ENCODE results near the gene PDE3A.

PDE3A gene

DNA sequence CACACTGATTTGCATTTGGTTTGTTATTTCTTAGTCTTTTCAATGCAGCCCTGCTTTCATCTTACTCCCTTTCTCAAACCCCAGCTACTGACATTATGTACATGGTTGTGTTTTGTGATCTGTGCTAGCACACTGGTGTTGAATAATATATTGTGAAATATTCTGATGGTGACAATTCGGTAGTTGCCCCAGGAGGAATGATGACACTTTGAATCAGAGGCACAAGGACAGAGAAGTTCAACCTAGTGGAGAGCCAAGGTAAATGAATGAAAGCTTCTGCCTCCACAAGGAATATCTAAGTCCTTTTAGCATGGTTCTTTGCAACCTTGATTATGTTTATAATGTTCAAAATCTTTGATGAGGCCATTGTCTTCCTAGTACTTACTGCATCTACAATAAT is 159.9 kb downstream of the PDE3A start:
- Histone ChIP-seq H2BK5ac (ENCODE audit: low read depth, low read length, poor library complexity, severe bottlenecking) (no peak overlapping the region), H3K9ac (ENCODE audit: low read length) (no peak overlapping the region), H3K14ac (ENCODE audit: low read length in 2 of 2) (no peak overlapping the region), H2BK120ac (ENCODE audit: low read depth, low read length) (no peak overlapping the region), H2BK15ac (ENCODE audit: low read depth, poor library complexity, severe bottlenecking) (no peak overlapping the region), H3K4me3 (ENCODE audit: insufficient read depth in 1 of 2, low read depth in 1 of 2, low read length in 2 of 2) (no peak overlapping the region), H4K8ac (ENCODE audit: low read length) (no peak overlapping the region), H3K36me3 (ENCODE audit: control insufficient read depth in 1 of 2, insufficient read depth in 2 of 2, low read depth in 1 of 2, low read length in 2 of 2) (no peaks in the 10 kb centered on the region), H3K4ac (ENCODE audit: low read depth in 1 of 2, low read length in 2 of 2) (no peak overlapping the region), H3K27me3 (ENCODE audit: control insufficient read depth in 1 of 2, insufficient read depth in 1 of 2, low read length in 2 of 2) (no peaks in the 10 kb centered on the region), H2BK12ac (ENCODE audit: low read length in 2 of 2) (no peak overlapping the region), H3K79me1 (replicated peaks; ENCODE audit: low read length, poor library complexity, severe bottlenecking) (no peaks in the 10 kb centered on the region), H3K18ac (ENCODE audit: low read depth in 1 of 2, low read length in 2 of 2) (no peak overlapping the region), H4K91ac (ENCODE audit: low read length) (no peak overlapping the region), H3K23ac (ENCODE audit: low read length in 2 of 2) (no peak overlapping the region), H3K4me2 (ENCODE audit: low read length, poor library complexity, severe bottlenecking) (no peak overlapping the region), H3K9me3 (ENCODE audit: control insufficient read depth, low read length) (no peaks in the 10 kb centered on the region), H3K4me1 (ENCODE audit: control insufficient read depth, insufficient read depth, low read depth, low read length) (peaks cover 2% of the 10 kb centered on the region), H2AFZ (ENCODE audit: low read depth, low read length) (no peak overlapping the region), H2AK5ac (ENCODE audit: low read length, severe bottlenecking) (no peak overlapping the region), H3K27ac (ENCODE audit: low read length, poor library complexity, severe bottlenecking) (peak overlapping the region; percentile 76)
- 86% methylated on average over 1 of the region's 1 CpG for WGBS
- no peak for DNase-seq

DNA sequence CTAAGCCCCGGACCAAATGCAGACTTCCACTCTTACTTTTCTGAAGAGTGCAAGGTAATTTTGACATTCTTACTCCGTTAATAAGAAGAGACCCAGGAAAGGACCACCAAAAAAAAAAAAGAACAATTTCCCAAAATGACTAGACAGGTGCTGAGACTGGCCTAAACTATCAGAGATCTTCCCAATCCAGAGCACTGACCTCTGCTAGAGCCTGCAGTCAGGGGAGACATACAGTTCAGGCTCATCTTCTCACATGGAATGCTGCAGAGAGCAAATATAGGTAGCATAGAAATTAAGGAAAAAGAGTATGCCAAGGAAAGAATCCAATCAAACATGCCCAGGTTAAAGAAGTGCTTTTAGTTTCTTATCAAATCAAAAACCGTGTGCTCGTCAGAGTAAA is 177.9 kb downstream of the PDE3A start:
- no peaks in the 10 kb centered on the region for H3K79me1 ChIP-seq (replicated peaks; ENCODE audit: low read length, poor library complexity, severe bottlenecking)
- H3K9me3 ChIP-seq (ENCODE audit: control insufficient read depth, low read length), result no peaks in the 10 kb centered on the region
- no peaks in the 10 kb centered on the region for H3K27me3 ChIP-seq (ENCODE audit: control insufficient read depth in 1 of 2, insufficient read depth in 1 of 2, low read length in 2 of 2)
- no peak overlapping the region for H2BK15ac ChIP-seq (ENCODE audit: low read depth, poor library complexity, severe bottlenecking)
- no peak overlapping the region for H4K8ac ChIP-seq (ENCODE audit: low read length)
- no peak overlapping the region for H3K4me2 ChIP-seq (ENCODE audit: low read length, poor library complexity, severe bottlenecking)
- DNase-seq, result no peak
- WGBS, result 75% methylated on average over 4 of the region's 4 CpGs
- H3K27ac ChIP-seq (ENCODE audit: low read length, poor library complexity, severe bottlenecking), result no peak overlapping the region
- no peak overlapping the region for H2BK12ac ChIP-seq (ENCODE audit: low read length in 2 of 2)
- H2AFZ ChIP-seq (ENCODE audit: low read depth, low read length), result no peak overlapping the region
- no peak overlapping the region for H3K14ac ChIP-seq (ENCODE audit: low read length in 2 of 2)
- no peak overlapping the region for H3K18ac ChIP-seq (ENCODE audit: low read depth in 1 of 2, low read length in 2 of 2)
- no peak overlapping the region for H2BK5ac ChIP-seq (ENCODE audit: low read depth, low read length, poor library complexity, severe bottlenecking)
- H2AK5ac ChIP-seq (ENCODE audit: low read length, severe bottlenecking), result no peak overlapping the region
- H3K23ac ChIP-seq (ENCODE audit: low read length in 2 of 2), result no peak overlapping the region
- H3K4me1 ChIP-seq (ENCODE audit: control insufficient read depth, insufficient read depth, low read depth, low read length), result no peaks in the 10 kb centered on the region
- no peaks in the 10 kb centered on the region for H3K36me3 ChIP-seq (ENCODE audit: control insufficient read depth in 1 of 2, insufficient read depth in 2 of 2, low read depth in 1 of 2, low read length in 2 of 2)
- H3K4me3 ChIP-seq (ENCODE audit: insufficient read depth in 1 of 2, low read depth in 1 of 2, low read length in 2 of 2), result no peak overlapping the region
- no peak overlapping the region for H3K4ac ChIP-seq (ENCODE audit: low read depth in 1 of 2, low read length in 2 of 2)
- no peak overlapping the region for H3K9ac ChIP-seq (ENCODE audit: low read length)
- H2BK120ac ChIP-seq (ENCODE audit: low read depth, low read length), result no peak overlapping the region
- H4K91ac ChIP-seq (ENCODE audit: low read length), result no peak overlapping the region

GRCh38 chr12:20547816-20548575 is 179.7 kb downstream of the PDE3A start:
- peak overlapping the region; percentile 22 for H3K9ac ChIP-seq (ENCODE audit: low read length)
- H2AK5ac ChIP-seq (ENCODE audit: low read length, severe bottlenecking), result no peak overlapping the region
- H3K27me3 ChIP-seq (ENCODE audit: control insufficient read depth in 1 of 2, insufficient read depth in 1 of 2, low read length in 2 of 2), result no peaks in the 10 kb centered on the region
- no peak overlapping the region for H2BK15ac ChIP-seq (ENCODE audit: low read depth, poor library complexity, severe bottlenecking)
- no peak overlapping the region for H3K4me2 ChIP-seq (ENCODE audit: low read length, poor library complexity, severe bottlenecking)
- H4K8ac ChIP-seq (ENCODE audit: low read length), result no peak overlapping the region
- H3K27ac ChIP-seq (ENCODE audit: low read length, poor library complexity, severe bottlenecking), result no peak overlapping the region
- no peak overlapping the region for H2BK120ac ChIP-seq (ENCODE audit: low read depth, low read length)
- no peak overlapping the region for H4K91ac ChIP-seq (ENCODE audit: low read length)
- no peaks in the 10 kb centered on the region for H3K9me3 ChIP-seq (ENCODE audit: control insufficient read depth, low read length)
- DNase-seq, result no peak
- no peaks in the 10 kb centered on the region for H3K4me1 ChIP-seq (ENCODE audit: control insufficient read depth, insufficient read depth, low read depth, low read length)
- H2BK12ac ChIP-seq (ENCODE audit: low read length in 2 of 2), result no peak overlapping the region
- no peak overlapping the region for H3K23ac ChIP-seq (ENCODE audit: low read length in 2 of 2)
- no peak overlapping the region for H2BK5ac ChIP-seq (ENCODE audit: low read depth, low read length, poor library complexity, severe bottlenecking)
- H3K4ac ChIP-seq (ENCODE audit: low read depth in 1 of 2, low read length in 2 of 2), result no peak overlapping the region
- no peak overlapping the region for H3K4me3 ChIP-seq (ENCODE audit: insufficient read depth in 1 of 2, low read depth in 1 of 2, low read length in 2 of 2)
- no peak overlapping the region for H3K14ac ChIP-seq (ENCODE audit: low read length in 2 of 2)
- H3K36me3 ChIP-seq (ENCODE audit: control insufficient read depth in 1 of 2, insufficient read depth in 2 of 2, low read depth in 1 of 2, low read length in 2 of 2), result no peaks in the 10 kb centered on the region
- no peaks in the 10 kb centered on the region for H3K79me1 ChIP-seq (replicated peaks; ENCODE audit: low read length, poor library complexity, severe bottlenecking)
- H3K18ac ChIP-seq (ENCODE audit: low read depth in 1 of 2, low read length in 2 of 2), result no peak overlapping the region
- 75% methylated on average over 1 of the region's 2 CpGs for WGBS
- no peak overlapping the region for H2AFZ ChIP-seq (ENCODE audit: low read depth, low read length)

DNA sequence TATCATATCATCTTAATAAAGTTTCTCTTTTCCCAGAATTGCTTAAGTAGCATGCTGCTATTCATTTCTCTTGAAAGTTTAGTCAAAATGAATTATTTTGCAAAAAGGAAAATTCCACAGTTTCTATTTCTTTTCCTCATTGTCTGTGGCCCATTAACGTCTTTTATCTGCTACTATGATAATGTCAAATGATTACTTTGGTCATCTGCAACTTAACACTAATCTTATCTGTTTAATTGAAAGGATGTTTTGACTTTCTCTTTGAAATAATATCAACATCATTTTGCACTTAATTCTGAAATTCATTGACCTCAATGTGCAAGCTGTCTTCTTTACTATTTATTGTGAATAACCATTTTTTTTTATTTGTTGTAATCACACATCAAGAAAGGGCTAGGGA is 180.3 kb downstream of the PDE3A start:
- H3K14ac ChIP-seq (ENCODE audit: low read length in 2 of 2), result no peak overlapping the region
- H3K27ac ChIP-seq (ENCODE audit: low read length, poor library complexity, severe bottlenecking), result no peak overlapping the region
- H3K4ac ChIP-seq (ENCODE audit: low read depth in 1 of 2, low read length in 2 of 2), result no peak overlapping the region
- H3K4me3 ChIP-seq (ENCODE audit: insufficient read depth in 1 of 2, low read depth in 1 of 2, low read length in 2 of 2), result no peak overlapping the region
- no peak overlapping the region for H3K4me2 ChIP-seq (ENCODE audit: low read length, poor library complexity, severe bottlenecking)
- no peak overlapping the region for H4K91ac ChIP-seq (ENCODE audit: low read length)
- H3K9ac ChIP-seq (ENCODE audit: low read length), result peak overlapping the region; percentile 22
- no peak overlapping the region for H2BK5ac ChIP-seq (ENCODE audit: low read depth, low read length, poor library complexity, severe bottlenecking)
- H2AK5ac ChIP-seq (ENCODE audit: low read length, severe bottlenecking), result no peak overlapping the region
- H3K27me3 ChIP-seq (ENCODE audit: control insufficient read depth in 1 of 2, insufficient read depth in 1 of 2, low read length in 2 of 2), result no peaks in the 10 kb centered on the region
- no peaks in the 10 kb centered on the region for H3K36me3 ChIP-seq (ENCODE audit: control insufficient read depth in 1 of 2, insufficient read depth in 2 of 2, low read depth in 1 of 2, low read length in 2 of 2)
- H4K8ac ChIP-seq (ENCODE audit: low read length), result no peak overlapping the region
- no peaks in the 10 kb centered on the region for H3K79me1 ChIP-seq (replicated peaks; ENCODE audit: low read length, poor library complexity, severe bottlenecking)
- no peaks in the 10 kb centered on the region for H3K4me1 ChIP-seq (ENCODE audit: control insufficient read depth, insufficient read depth, low read depth, low read length)
- WGBS, result no CpG with 5 or more reads among the region's 1 CpG
- no peak overlapping the region for H3K18ac ChIP-seq (ENCODE audit: low read depth in 1 of 2, low read length in 2 of 2)
- no peaks in the 10 kb centered on the region for H3K9me3 ChIP-seq (ENCODE audit: control insufficient read depth, low read length)
- H2BK15ac ChIP-seq (ENCODE audit: low read depth, poor library complexity, severe bottlenecking), result no peak overlapping the region
- no peak overlapping the region for H3K23ac ChIP-seq (ENCODE audit: low read length in 2 of 2)
- DNase-seq, result no peak
- no peak overlapping the region for H2BK120ac ChIP-seq (ENCODE audit: low read depth, low read length)
- H2BK12ac ChIP-seq (ENCODE audit: low read length in 2 of 2), result no peak overlapping the region
- no peak overlapping the region for H2AFZ ChIP-seq (ENCODE audit: low read depth, low read length)
